HepG2 (cell line): Measurements from ENCODE around the gene EFEMP2. TPM values are rescaled to one million over a fixed set of nuclear protein-coding genes. Genes with fewer than 3 reads are reported as not detected.
A peak's percentile ranks its signal among the peaks of the same experiment; 100 is the strongest.

Experiments
- ATF1 ChIP-seq: IDR thresholded peaks from 2 replicates; pipeline ENCODE4 v1.6.1; 2016; ENCODE audit warnings: mild to moderate bottlenecking, control low read depth
- CEBPG ChIP-seq: IDR thresholded peaks from 2 replicates; pipeline ENCODE4 v1.6.1; 2016
- CERS6 ChIP-seq: sonication (generic); formaldehyde crosslinking; IDR thresholded peaks from 2 replicates; pipeline ENCODE4 v1.5.0; 2020; ENCODE audit warnings: missing genetic modification reagents
- IKZF4 ChIP-seq: sonication (generic); formaldehyde crosslinking; IDR thresholded peaks from 2 replicates; pipeline ENCODE4 v1.5.1; 2020; ENCODE audit warnings: borderline replicate concordance, mild to moderate bottlenecking, low read depth, missing genetic modification reagents; ENCODE audit errors: not compliant biosample characterization
- KDM2A ChIP-seq: sonication (generic); formaldehyde crosslinking; IDR thresholded peaks from 2 replicates; pipeline ENCODE4 v1.4.0; 2020; ENCODE audit warnings: low read depth, missing genetic modification reagents, borderline replicate concordance
- MED1 ChIP-seq: sonication (generic); formaldehyde crosslinking; IDR thresholded peaks from 2 replicates; pipeline ENCODE4 v1.4.0; 2020; ENCODE audit warnings: missing genetic modification reagents
- MXI1 ChIP-seq: IDR thresholded peaks from 3 replicates; pipeline ENCODE4 v1.6.1; 2012; ENCODE audit warnings: low read depth, low read length, inconsistent platforms, borderline replicate concordance
- PHF8 ChIP-seq: sonication (generic); formaldehyde crosslinking; IDR thresholded peaks from 2 replicates; pipeline ENCODE4 v1.5.0; 2020; ENCODE audit warnings: missing genetic modification reagents
- POLR2A ChIP-seq, 2 experiments: IDR thresholded peaks; 2 replicates each; pipeline ENCODE4 v1.6.1; 2011; ENCODE audit warnings: low read depth in 2 of 2, low read length in 2 of 2, mild to moderate bottlenecking in 1 of 2, moderate library complexity in 1 of 2; ENCODE audit not compliant: insufficient read depth in 1 of 2
- SAFB2 ChIP-seq: sonication (generic); formaldehyde crosslinking; IDR thresholded peaks from 2 replicates; pipeline ENCODE4 v1.5.1; 2020; ENCODE audit warnings: missing genetic modification reagents, low read depth, mild to moderate bottlenecking, borderline replicate concordance
- SP2 ChIP-seq: sonication (generic); formaldehyde crosslinking; IDR thresholded peaks from 2 replicates; pipeline ENCODE4 v1.5.1; 2020; ENCODE audit warnings: mild to moderate bottlenecking, missing genetic modification reagents
- TARDBP ChIP-seq: sonication (generic); formaldehyde crosslinking; IDR thresholded peaks from 2 replicates; pipeline ENCODE4 v1.8.0; 2022; ENCODE audit warnings: mild to moderate bottlenecking, missing genetic modification reagents
- THAP8 ChIP-seq: sonication (generic); formaldehyde crosslinking; IDR thresholded peaks from 2 replicates; pipeline ENCODE4 v1.5.1; 2020; ENCODE audit warnings: missing genetic modification reagents, mild to moderate bottlenecking, borderline replicate concordance
- YY1 ChIP-seq: IDR thresholded peaks from 2 replicates; pipeline ENCODE4 v1.6.1; 2011; ENCODE audit warnings: low read length, low read depth, moderate library complexity, mild to moderate bottlenecking; ENCODE audit not compliant: insufficient read depth, insufficient replicate concordance
- ZFX ChIP-seq: sonication (generic); formaldehyde crosslinking; IDR thresholded peaks from 2 replicates; pipeline ENCODE4 v1.4.0; 2020; ENCODE audit warnings: mild to moderate bottlenecking, low read depth, missing genetic modification reagents, moderate library complexity
- ZFY ChIP-seq: sonication (generic); formaldehyde crosslinking; IDR thresholded peaks from 2 replicates; pipeline ENCODE4 v1.4.0; 2020; ENCODE audit warnings: missing genetic modification reagents
- ZNF101 ChIP-seq: sonication (generic); formaldehyde crosslinking; IDR thresholded peaks from 2 replicates; pipeline ENCODE4 v1.4.0; 2020; ENCODE audit warnings: mild to moderate bottlenecking, low read depth, missing genetic modification reagents, borderline replicate concordance
- ZNF337 ChIP-seq: sonication (generic); formaldehyde crosslinking; IDR thresholded peaks from 2 replicates; pipeline ENCODE4 v1.5.1; 2020; ENCODE audit warnings: missing genetic modification reagents, low read depth, mild to moderate bottlenecking, borderline replicate concordance
- ZNF777 ChIP-seq: sonication (generic); formaldehyde crosslinking; IDR thresholded peaks from 2 replicates; pipeline ENCODE4 v1.4.0; 2020; ENCODE audit warnings: missing genetic modification reagents
- polyA plus RNA-seq, 8 experiments: library from polyadenylated mRNA; depleted of rRNA in 3 of 8; stranded (reverse) in 7 of 8; unstranded in 1 of 8; fragments of >200 nt; fragmentation: Illumina TruSeq in 4 of 8; extraction: Trizol in 4 of 8; gene quantifications; 2 replicates each; pipeline versions ENCODE4 v1.2.1 to v1.2.3, GENCODE V29; 2011 to 2016; ENCODE audit warnings: low read depth in 4 of 8, missing spikeins in 1 of 8, mixed read lengths in 1 of 8; ENCODE audit not compliant: insufficient read depth in 1 of 8
- total RNA-seq, 5 experiments: library from RNA; depleted of rRNA; stranded (reverse); fragments of >200 nt; fragmentation: Illumina TruSeq; extraction: Trizol; gene quantifications; 2 replicates each; pipeline ENCODE4 v1.2.3, GENCODE V29; 2016; ENCODE audit warnings: low read depth in 1 of 5
- TF ChIP-seq, protein P1 (sequence below): sonication (generic); IDR thresholded peaks from 2 replicates; pipeline ENCODE4 v1.6.1; 2016; ENCODE audit warnings: low read depth, borderline replicate concordance
- TF ChIP-seq, protein P2 (sequence below), 2 experiments: sonication (generic) in 1 of 2; formaldehyde crosslinking in 1 of 2; IDR thresholded peaks; 2 replicates each; pipeline versions ENCODE4 v1.6.1 to v1.9.0; 2014 to 2022; ENCODE audit warnings: antibody characterized with exemption in 1 of 2, borderline replicate concordance in 1 of 2, inconsistent platforms in 1 of 2, low read depth in 1 of 2, missing genetic modification reagents in 1 of 2

Gene EFEMP2
- total and polyA plus RNA-seq, 2 of the 13 experiments (the other 11 are each of a cell fraction or from before 2014, with no cell fraction given) = 7.4 to 29.7 TPM

DNA sequence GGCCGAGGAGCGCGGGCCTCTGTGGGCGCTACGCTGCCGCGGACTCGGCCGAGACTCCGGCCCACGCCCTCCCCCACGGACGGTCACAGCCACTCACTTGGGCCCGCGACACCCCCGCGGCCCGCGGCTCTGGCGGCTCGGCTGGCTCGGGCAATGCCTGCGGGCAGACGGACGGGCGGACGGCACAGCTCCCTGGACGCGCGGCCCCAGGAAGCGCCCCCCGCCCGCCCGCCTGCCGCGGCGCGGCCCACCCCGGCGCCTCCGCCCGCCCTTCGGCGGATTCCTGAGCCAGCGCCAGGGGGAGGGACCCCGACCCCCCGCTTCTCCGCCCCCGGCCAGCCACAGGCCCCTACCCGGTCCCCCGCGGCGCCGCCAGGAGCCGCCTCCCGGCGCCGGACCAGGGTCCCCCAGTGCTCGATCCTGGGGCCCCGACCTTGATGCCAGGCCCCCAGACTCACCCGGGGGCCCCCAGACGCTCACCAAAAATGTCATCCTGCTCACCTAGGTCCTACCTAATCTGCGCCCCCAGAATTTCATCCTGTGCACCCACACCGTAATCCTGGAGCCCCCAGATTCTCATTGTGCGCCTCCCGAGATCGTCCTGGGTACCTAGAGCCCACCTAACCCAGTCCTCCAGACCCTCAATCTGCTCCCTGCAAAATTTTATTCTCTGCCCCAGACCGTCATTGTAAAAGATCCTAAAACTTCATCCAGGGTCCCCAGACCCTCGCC lies at the start of gene EFEMP2 (continued):
- TF ChIP-seq MED1 (CRISPR knock-in tag) = no peak
- TF ChIP-seq IKZF4 (CRISPR knock-in tag) = no peak
- 0 out of 2 replicates have a peak, but pooled peaks have one; percentile 2 for TF ChIP-seq SAFB2 (CRISPR knock-in tag)
- TF ChIP-seq, protein P1, sequence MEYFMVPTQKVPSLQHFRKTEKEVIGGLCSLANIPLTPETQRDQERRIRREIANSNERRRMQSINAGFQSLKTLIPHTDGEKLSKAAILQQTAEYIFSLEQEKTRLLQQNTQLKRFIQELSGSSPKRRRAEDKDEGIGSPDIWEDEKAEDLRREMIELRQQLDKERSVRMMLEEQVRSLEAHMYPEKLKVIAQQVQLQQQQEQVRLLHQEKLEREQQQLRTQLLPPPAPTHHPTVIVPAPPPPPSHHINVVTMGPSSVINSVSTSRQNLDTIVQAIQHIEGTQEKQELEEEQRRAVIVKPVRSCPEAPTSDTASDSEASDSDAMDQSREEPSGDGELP = no peak
- no peak for TF ChIP-seq ATF1 (CRISPR knock-in tag)
- TF ChIP-seq ZFY (CRISPR knock-in tag) = peak; percentile 47
- TF ChIP-seq SP2 (CRISPR knock-in tag) = no peak
- TF ChIP-seq ZFX (CRISPR knock-in tag) = peak; percentile 44; the same call in 1 of the 2 replicates
- TF ChIP-seq ZNF777 (CRISPR knock-in tag) = peak; percentile 32; the same call in 1 of the 2 replicates
- TF ChIP-seq ZNF101 = no peak
- TF ChIP-seq YY1 = no peak
- TF ChIP-seq, protein P2, sequence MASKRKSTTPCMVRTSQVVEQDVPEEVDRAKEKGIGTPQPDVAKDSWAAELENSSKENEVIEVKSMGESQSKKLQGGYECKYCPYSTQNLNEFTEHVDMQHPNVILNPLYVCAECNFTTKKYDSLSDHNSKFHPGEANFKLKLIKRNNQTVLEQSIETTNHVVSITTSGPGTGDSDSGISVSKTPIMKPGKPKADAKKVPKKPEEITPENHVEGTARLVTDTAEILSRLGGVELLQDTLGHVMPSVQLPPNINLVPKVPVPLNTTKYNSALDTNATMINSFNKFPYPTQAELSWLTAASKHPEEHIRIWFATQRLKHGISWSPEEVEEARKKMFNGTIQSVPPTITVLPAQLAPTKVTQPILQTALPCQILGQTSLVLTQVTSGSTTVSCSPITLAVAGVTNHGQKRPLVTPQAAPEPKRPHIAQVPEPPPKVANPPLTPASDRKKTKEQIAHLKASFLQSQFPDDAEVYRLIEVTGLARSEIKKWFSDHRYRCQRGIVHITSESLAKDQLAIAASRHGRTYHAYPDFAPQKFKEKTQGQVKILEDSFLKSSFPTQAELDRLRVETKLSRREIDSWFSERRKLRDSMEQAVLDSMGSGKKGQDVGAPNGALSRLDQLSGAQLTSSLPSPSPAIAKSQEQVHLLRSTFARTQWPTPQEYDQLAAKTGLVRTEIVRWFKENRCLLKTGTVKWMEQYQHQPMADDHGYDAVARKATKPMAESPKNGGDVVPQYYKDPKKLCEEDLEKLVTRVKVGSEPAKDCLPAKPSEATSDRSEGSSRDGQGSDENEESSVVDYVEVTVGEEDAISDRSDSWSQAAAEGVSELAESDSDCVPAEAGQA (IDR thresholded peaks at IDR 0.05; ENCODE audit: low read depth) = no peak
- TF ChIP-seq, protein P2 (CRISPR knock-in tag; IDR thresholded peaks at IDR 0.05; ENCODE audit: borderline replicate concordance) = no peak
- TF ChIP-seq KDM2A (CRISPR knock-in tag) = no peak
- TF ChIP-seq TARDBP (CRISPR knock-in tag) = no peak
- no peak for TF ChIP-seq CERS6 (CRISPR knock-in tag)
- no peak for TF ChIP-seq ZNF337 (CRISPR knock-in tag)
- TF ChIP-seq CEBPG (CRISPR knock-in tag) = no peak
- no peak for TF ChIP-seq MXI1
- peak; percentile 33; the same call in 1 of the 2 replicates for TF ChIP-seq PHF8 (CRISPR knock-in tag)
- no peak for TF ChIP-seq THAP8 (CRISPR knock-in tag)
- 0 out of 4 replicates have a peak, but pooled peaks of 1 of the 2 experiments have one; percentile 37 for TF ChIP-seq POLR2A (IDR thresholded peaks at IDR 0.05; ENCODE audit: insufficient read depth in 1 of 2, low read depth in 2 of 2, low read length in 2 of 2)
